Stomach (tissue), 9 donors: ENCODE measurements around the gene ALG1. TPM values are rescaled to one million over a fixed set of nuclear protein-coding genes. Genes with fewer than 3 reads are reported as not detected.
"Not testable (repeated sequence)": the region's sequence is repeated elsewhere in the genome, so short reads cannot be mapped to it uniquely, and the experiment has no call there.

Experiments
- DNase-seq, 2 donors: peaks; one replicate each; pipeline versions ENCODE4 v3.0.0 to v3.0.0-alpha.2; 2013 to 2019
- H3K27ac ChIP-seq, 5 donors: fragments of 200-600 bp in 4 of 5; sonication (generic) in 4 of 5; one replicate each; pipeline ENCODE4 v1.5.1; 2013 to 2019; ENCODE audit warnings: mild to moderate bottlenecking in 1 of 5, moderate library complexity in 1 of 5
- H3K27me3 ChIP-seq, 3 donors: fragments of 200-600 bp; sonication (generic); one replicate each; pipeline ENCODE4 v1.5.1; 2017 to 2019; ENCODE audit warnings: mixed run types in 1 of 3
- H3K36me3 ChIP-seq, 4 donors: fragments of 200-600 bp; sonication (generic); 1 replicate in 3 of 4; 2 replicates in 1 of 4; pipeline ENCODE4 v1.5.1; 2016 to 2019
- H3K4me1 ChIP-seq, 4 donors: fragments of 200-600 bp; sonication (generic); one replicate each; pipeline ENCODE4 v1.5.1; 2016 to 2019
- H3K4me3 ChIP-seq, 4 donors: fragments of 200-600 bp; sonication (generic) in 3 of 4; one replicate each; pipeline ENCODE4 v1.5.1; 2016 to 2019; ENCODE audit warnings: mild to moderate bottlenecking in 1 of 4
- H3K9me3 ChIP-seq, 4 donors: fragments of 200-600 bp; sonication (generic); one replicate each; pipeline ENCODE4 v1.5.1; 2016 to 2019
- WGBS, 5 donors: extraction: QIAGEN DNeasy Blood & Tissue Kit in 3 of 5; methylation state at CpG; one replicate each; pipeline versions ENCODE4 v1.1.5 to v1.1.7; 2013 to 2018; 5-methylcytosine and 5-hydroxymethylcytosine counted together
- intact Hi-C: fragments of 100-400 bp; cut with DNase I; formaldehyde crosslinking; loops from one replicate; pipeline ENCODE4 v1.15.1; 2023; ENCODE audit warnings: low total_unique reads
- polyA plus RNA-seq, 3 donors: library from polyadenylated mRNA; stranded (reverse); fragments of 200-250 nt; gene quantifications; one replicate each; pipeline ENCODE4 v1.2.3, GENCODE V29; 2013
- total RNA-seq, 5 donors: library from RNA; depleted of rRNA; stranded (reverse); fragments of >200 nt; gene quantifications; one replicate each; pipeline versions ENCODE4 v1.1.0 to v1.2.3, GENCODE V29; 2014 to 2016
- TF ChIP-seq, protein P1 (sequence below), 7 experiments: fragments of 450-650 bp in 4 of 7; fragments of 200-600 bp in 3 of 7; sonication (generic) in 3 of 7; IDR thresholded peaks; one replicate each; pipeline ENCODE4 v1.5.1; 2016 to 2019; ENCODE audit warnings: antibody characterized with exemption in 7 of 7, control low read depth in 2 of 7, mild to moderate bottlenecking in 1 of 7
- donor health status: healthy with polysubstance abuse.
- donor health status: Bipolar disorder and iron deficiency.
- donor health status: healthy.

Gene ALG1
- total and polyA plus RNA-seq, 8 donors: 4.5 to 53.9 (median 17.6) TPM

DNA sequence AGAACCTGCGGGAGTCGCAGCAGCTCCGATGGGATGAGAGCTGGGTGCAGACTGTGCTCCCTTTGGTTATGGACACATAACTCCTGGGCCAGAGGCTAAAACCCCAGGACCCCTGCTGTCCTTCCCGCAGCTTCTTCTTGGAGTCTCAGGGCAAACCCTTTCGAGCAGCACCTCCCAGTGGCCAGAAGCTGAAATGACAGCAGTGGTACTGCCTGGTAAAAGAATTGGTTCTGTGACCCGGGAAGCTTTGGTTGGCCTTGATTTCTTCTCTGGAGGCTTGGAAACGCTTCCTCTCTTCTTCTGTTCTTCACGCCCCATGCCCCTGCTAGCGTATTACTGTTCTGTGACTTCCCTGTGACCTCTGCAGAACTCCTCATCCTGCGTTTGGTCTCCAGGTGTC lies 13.2 kb downstream of the ALG1 start:
- DNase-seq: peak; percentile 60 to 70
- Histone ChIP-seq H3K36me3 (peaks cover 9 to 91% (median 89%) of the 10 kb centered on the region in 4 donors), H3K4me1 (peaks cover 0 to 13% (median 9%) of the 10 kb centered on the region in 4 donors)
- H3K27me3 ChIP-seq, H3K4me3 ChIP-seq, H3K27ac ChIP-seq, intact Hi-C loops, H3K9me3 ChIP-seq: not testable (repeated sequence)
- WGBS, 5 donors: 57 to 64% (median 59%) methylated on average over 10 of the region's 10 CpGs
- TF ChIP-seq, protein P1, sequence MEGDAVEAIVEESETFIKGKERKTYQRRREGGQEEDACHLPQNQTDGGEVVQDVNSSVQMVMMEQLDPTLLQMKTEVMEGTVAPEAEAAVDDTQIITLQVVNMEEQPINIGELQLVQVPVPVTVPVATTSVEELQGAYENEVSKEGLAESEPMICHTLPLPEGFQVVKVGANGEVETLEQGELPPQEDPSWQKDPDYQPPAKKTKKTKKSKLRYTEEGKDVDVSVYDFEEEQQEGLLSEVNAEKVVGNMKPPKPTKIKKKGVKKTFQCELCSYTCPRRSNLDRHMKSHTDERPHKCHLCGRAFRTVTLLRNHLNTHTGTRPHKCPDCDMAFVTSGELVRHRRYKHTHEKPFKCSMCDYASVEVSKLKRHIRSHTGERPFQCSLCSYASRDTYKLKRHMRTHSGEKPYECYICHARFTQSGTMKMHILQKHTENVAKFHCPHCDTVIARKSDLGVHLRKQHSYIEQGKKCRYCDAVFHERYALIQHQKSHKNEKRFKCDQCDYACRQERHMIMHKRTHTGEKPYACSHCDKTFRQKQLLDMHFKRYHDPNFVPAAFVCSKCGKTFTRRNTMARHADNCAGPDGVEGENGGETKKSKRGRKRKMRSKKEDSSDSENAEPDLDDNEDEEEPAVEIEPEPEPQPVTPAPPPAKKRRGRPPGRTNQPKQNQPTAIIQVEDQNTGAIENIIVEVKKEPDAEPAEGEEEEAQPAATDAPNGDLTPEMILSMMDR (IDR thresholded peaks at IDR 0.05): peak in 5 of 7 experiments; percentile 13 to 66 (median 57)

DNA sequence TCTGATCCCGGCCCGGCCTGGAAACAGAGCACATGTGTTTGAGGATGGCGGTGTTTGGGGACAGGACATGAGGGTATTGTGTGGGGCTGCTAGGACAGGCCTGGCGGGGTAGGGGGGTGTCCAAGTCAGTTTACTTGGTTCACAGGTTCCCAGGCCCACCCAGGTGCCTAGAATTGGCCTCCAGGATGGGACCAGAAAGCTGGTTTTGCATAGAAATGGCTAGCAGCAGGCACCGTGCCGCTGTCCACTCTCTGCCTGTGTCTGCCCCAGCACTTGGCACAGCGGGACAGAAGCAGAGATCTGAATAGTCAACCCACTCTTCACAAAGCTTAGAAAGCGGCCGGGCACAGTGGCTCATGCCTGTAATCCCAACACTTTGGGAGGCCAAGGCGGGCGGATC lies 14.1 kb downstream of the ALG1 start:
- H3K27me3 ChIP-seq, DNase-seq, H3K27ac ChIP-seq, intact Hi-C loops, H3K9me3 ChIP-seq, H3K4me1 ChIP-seq, H3K4me3 ChIP-seq: not testable (repeated sequence)
- peaks cover 5 to 93% (median 90%) of the 10 kb centered on the region in 4 donors for H3K36me3 ChIP-seq
- WGBS, 5 donors: 83 to 95% (median 88%) methylated on average over 11 of the region's 11 CpGs

DNA sequence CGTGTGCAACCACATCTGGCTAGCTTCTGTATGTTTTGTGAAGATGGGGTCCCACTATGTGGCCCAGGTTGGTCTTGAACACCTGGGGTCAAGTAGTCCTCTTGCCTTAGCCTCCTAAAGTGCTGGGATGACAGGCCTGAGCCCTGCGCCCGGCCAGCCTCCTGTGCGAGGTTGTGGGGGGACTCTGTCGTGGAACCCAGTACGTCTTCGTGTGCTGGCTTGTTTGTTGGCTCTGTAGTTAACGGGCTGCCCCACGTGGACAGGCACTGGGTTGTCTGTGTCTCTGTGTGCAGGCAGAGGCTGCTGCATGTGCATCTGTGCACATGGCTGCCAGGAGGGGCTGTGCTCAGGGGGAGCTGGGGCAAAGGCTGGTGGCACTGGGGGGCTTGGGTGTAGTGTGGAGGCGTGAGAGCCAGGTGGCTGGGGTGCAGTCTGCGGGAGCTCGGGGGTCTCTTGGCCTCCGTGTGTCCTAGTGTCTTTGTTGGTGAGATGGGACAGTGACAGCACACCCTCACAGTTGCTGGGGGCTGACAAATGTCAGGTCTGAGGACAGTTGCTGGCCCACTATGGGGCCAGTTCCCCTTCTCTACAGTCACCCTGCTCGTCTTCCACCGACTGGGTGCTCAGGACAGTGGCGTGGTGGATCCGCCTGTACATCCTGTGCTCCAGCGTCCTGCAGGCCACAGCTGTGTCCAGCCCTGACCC lies 16.6 kb downstream of the ALG1 start:
- intact Hi-C loops, H3K4me1 ChIP-seq, DNase-seq, H3K27me3 ChIP-seq, H3K4me3 ChIP-seq, H3K9me3 ChIP-seq, H3K27ac ChIP-seq: not testable (repeated sequence)
- 90 to 94% (median 93%) methylated on average over 14 to 18 of the region's 18 CpGs for WGBS, 5 donors
- H3K36me3 ChIP-seq: peaks cover 0 to 72% (median 67%) of the 10 kb centered on the region in 4 donors

DNA sequence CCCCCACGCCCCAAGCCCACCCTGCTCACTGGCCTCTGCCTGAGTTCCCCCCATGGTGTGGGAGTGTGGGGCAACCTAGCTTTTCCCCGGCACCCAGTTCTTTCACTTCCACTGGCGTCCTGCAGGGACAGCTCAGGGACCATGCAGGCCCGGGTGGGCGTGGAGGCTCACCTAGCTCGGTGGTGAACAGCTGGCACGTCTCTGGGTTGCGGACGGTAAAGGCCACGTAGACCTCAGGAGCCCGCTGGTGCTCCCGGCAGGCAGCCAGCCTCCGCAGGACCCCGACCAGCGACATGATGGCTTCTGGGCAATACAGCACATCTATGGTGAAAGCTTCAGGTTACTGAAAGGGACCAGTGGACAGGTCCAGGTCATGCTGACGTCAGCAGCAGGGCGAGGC lies 17.3 kb downstream of the ALG1 start:
- H3K4me1 ChIP-seq, H3K27ac ChIP-seq, H3K9me3 ChIP-seq, H3K27me3 ChIP-seq, DNase-seq, intact Hi-C loops, H3K4me3 ChIP-seq: not testable (repeated sequence)
- H3K36me3 ChIP-seq: peaks cover 0 to 65% (median 60%) of the 10 kb centered on the region in 4 donors
- WGBS, 5 donors: 82 to 91% (median 88%) methylated on average over 13 to 17 of the region's 17 CpGs

DNA sequence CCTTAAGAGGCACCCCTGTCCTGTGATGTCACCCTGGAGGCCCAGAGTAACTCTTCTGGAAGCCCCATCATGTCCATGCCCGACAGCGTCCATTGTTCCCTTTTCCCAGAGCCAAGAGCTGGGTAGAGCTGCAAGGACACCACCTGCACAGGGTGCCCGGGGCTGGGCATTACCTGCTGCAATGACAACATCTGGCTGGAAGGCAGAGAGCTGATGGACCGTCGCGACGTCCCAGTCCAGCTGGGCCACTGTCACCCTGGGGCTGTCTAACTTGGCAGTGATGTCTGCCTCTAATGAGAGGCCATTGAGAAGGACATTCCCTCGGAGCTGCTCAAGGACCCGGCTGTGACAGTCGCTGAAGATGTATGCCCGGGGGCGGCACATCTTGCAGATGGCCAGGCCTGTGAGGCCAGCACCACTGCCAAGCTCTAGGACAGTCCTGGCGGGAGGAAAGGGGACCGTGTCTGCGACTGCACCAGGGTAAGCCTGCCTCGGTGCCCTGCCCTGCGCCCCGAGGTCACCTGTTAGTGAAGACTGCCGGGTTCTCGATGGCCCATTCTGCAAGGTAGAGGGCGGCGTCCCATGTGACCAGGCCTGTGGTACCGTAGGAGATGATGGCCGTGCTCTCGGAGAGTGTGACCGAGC lies 18.4 kb downstream of the ALG1 start:
- WGBS, 5 donors: 85 to 97% (median 88%) methylated on average over 9 to 26 of the region's 26 CpGs
- intact Hi-C loops, H3K4me1 ChIP-seq, H3K9me3 ChIP-seq, H3K27ac ChIP-seq, DNase-seq, H3K4me3 ChIP-seq, H3K27me3 ChIP-seq: not testable (repeated sequence)
- peaks cover 0 to 59% (median 51%) of the 10 kb centered on the region in 4 donors for H3K36me3 ChIP-seq

DNA sequence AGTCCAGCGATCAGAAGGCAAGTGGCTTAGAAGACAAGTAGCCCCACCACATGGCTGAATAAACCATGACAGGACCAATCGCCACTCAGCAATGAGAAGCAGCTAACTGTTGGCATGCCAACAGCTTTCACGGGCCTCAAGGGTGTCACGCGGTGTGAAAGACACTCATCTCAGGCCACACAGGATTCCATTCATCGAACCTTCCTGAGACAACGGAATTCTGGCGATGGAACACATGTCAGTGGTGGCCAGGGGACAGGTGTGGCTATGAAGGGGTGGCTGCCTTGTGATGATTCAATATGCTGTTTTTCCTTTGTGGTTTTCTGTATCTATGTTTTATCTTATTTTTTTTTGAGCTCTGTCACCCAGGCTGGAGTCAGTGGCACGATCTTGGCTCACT lies 18.9 kb downstream of the ALG1 start:
- H3K27me3 ChIP-seq, H3K27ac ChIP-seq, H3K9me3 ChIP-seq, intact Hi-C loops, H3K4me1 ChIP-seq, DNase-seq, H3K4me3 ChIP-seq: not testable (repeated sequence)
- H3K36me3 ChIP-seq: peaks cover 0 to 53% (median 46%) of the 10 kb centered on the region in 4 donors
- 83 to 90% (median 88%) methylated on average over 9 of the region's 9 CpGs for WGBS, 5 donors

DNA sequence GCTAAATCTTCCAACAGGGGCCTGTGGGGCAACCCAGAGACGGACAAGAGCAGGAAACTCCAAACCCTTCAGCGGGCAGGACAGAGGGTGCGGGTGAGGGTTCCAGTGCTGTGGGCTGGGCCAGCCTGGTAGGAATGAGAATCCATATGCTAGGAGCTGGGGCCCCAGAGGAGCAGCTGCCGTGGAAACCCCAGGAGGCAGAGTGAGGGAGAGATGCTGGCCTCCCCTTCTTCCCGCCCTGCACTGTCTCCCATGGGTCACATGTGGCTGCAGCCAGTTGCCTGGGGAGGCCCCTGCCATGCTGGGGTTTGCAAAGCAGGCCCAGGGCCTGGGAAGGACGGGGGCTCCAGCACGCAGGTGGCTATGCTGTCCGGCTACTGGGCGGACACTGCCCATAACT lies 21.4 kb downstream of the ALG1 start:
- intact Hi-C loops, H3K4me3 ChIP-seq, H3K9me3 ChIP-seq, DNase-seq, H3K27me3 ChIP-seq, H3K27ac ChIP-seq: not testable (repeated sequence)
- WGBS, 5 donors: 69 to 93% (median 91%) methylated on average over 6 to 9 of the region's 9 CpGs
- peaks cover 0 to 31% (median 26%) of the 10 kb centered on the region in 4 donors for H3K36me3 ChIP-seq
- H3K4me1 ChIP-seq: peaks cover 0 to 20% (median 7%) of the 10 kb centered on the region in 4 donors

DNA sequence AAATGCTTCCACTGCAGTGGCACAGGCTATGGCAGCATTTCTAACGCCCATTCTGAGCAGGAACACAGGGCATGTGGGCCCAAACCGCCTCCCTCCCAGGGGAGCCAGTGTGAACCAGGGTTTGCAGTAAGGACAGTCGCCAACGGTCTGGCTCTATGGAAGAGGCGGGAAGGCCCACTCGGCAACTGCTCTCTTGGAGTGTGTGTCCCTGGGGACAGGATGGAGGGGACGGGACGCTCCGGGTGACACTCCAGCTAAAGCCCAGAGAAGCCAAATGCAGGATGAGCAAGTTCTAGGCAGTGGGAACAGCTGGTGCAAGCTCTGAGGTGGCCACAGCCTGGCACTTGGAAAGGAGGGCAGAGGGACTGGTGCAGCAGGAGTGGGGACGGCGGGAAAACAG lies 22.1 kb downstream of the ALG1 start:
- H3K4me3 ChIP-seq, H3K27ac ChIP-seq, DNase-seq, H3K27me3 ChIP-seq, intact Hi-C loops, H3K9me3 ChIP-seq: not testable (repeated sequence)
- Histone ChIP-seq H3K4me1 (peaks cover 0 to 23% (median 8%) of the 10 kb centered on the region in 4 donors), H3K36me3 (peaks cover 0 to 24% (median 19%) of the 10 kb centered on the region in 4 donors)
- 66 to 86% (median 83%) methylated on average over 7 to 11 of the region's 11 CpGs for WGBS, 5 donors

DNA sequence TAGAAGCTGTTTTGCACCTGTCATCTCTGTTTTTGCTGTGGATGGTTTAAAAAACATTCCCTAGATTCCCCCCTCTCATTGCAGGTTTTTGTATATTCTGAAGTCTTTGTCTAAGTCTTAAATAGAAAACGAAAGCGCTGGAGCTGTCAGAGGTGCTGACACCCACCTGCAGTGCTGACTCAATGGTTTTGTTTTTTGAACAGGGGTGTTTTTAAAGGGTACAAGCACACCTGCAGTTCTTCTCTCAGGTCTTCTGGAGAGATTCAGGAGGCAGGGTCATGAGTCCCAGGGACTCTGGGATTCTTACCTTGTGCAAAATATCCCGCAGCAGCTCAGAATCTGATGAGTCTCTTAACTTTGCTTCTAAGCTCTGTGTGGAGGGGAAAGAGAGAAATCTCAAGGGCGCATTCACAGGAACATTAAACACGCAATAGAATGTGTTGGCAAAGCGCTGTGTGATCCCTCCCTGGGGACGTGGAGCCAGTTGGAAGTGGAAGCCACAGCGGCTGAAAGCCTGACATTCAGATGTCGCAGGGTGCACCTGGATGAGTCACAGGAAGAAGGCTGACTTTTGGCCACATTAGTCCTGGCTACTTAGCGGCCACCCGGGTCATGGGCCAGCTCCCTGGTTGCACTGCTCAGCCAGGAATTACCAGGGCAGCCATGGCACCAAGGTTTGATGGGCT lies 23.6 kb downstream of the ALG1 start:
- DNase-seq, intact Hi-C loops, H3K27ac ChIP-seq, H3K36me3 ChIP-seq, H3K4me3 ChIP-seq, H3K9me3 ChIP-seq, H3K27me3 ChIP-seq: not testable (repeated sequence)
- WGBS, 5 donors: 60 to 79% (median 65%) methylated on average over 8 to 11 of the region's 11 CpGs
- H3K4me1 ChIP-seq: peaks cover 0 to 31% (median 11%) of the 10 kb centered on the region in 4 donors

DNA sequence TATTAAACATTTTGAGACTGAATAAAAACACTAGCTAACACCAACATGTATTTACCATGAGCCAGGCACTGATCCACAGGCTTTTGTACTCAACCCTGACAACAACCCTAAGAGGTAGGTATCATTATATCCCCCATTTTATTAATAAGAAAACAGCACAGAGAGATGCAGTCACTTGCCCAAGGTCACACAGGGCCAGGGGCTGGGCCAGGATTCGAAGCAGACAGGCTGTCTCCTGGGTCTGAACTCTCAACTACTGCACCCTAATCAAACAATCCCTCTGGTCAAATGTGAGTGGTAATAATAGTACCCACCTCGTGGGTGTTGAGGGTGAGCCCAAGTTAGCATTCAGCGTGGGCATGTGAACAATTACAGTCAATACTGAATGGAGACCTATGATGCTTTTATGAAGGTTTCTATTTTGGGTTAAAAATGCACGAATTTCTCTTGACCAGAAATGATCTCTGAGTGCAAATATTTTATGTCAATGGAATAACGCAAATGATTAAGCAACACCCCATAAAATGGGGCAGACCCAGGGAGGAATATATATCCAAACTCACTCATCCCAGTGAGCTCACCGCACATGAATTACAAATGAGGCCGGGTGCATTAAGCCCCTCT lies 24.9 kb downstream of the ALG1 start:
- H3K27me3 ChIP-seq, DNase-seq, H3K9me3 ChIP-seq, H3K36me3 ChIP-seq, intact Hi-C loops: not testable (repeated sequence)
- Histone ChIP-seq H3K4me3 (peak overlapping the region; percentile 67 to 89 (median 82)), H3K27ac (peak overlapping the region in 3 of 5 donors; percentile 85 to 89 (median 86)), H3K4me1 (peaks cover 0 to 31% (median 11%) of the 10 kb centered on the region in 4 donors)
- WGBS, 5 donors: 15 to 29% (median 25%) methylated on average over 6 to 7 of the region's 7 CpGs
